MV-4-11 (cell line): ENCODE measurements around the gene MED25.

Experiments used
- DNase-seq: peaks from one replicate; lab custom pipeline; 2025; lab: John Stamatoyannopoulos, UW

Gene MED25

DNA sequence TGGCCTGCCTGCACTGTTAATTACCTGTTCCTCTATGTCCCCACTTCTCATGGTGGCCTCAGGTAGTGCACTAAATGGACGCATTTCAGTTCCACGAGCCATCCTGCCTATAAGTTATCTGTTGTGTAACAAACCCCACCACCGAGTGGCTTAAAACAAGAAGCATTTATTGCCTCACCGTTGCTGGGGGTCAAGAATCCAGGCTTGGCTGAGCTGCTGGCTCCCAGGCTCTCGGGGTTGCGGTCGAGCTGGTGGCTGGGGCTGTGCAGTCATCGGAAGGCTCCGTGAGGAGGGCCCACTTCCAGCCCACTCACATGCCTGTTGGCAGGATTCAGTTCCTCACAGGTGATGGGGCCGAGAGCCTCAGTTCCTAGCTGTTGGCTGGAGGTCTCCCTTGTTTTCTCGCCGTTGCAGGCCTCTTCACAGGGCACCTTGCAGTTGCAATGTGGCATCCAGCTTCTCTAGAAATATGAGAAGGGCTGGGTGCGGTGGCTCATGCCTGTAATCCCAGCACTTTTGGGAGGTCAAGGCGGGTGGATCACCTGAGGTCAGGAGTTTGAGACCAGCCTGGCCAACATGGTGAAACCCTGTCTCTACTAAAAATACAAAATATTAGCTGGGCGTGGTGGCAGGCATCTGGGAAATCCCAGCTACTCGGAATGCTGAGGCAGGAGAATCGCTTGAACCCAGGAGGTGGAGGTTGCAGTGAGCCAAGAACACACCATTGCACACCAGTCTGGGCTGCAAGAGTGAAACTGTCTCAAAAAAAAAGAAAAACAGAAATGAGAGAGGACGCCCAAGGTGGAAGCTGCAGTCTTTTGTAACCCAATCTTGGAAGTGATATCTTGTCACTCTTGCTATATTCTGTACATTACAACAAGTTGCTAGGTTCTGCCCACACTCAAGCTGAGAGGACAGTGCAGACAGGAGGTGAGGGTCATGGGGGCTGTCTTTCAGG is 26.3 kb downstream of the MED25 start:
- DNase-seq = peak; percentile 99

GRCh38 chr19:49845414-49845813 is 27.3 kb downstream of the MED25 start:
- DNase-seq = no peak

DNA sequence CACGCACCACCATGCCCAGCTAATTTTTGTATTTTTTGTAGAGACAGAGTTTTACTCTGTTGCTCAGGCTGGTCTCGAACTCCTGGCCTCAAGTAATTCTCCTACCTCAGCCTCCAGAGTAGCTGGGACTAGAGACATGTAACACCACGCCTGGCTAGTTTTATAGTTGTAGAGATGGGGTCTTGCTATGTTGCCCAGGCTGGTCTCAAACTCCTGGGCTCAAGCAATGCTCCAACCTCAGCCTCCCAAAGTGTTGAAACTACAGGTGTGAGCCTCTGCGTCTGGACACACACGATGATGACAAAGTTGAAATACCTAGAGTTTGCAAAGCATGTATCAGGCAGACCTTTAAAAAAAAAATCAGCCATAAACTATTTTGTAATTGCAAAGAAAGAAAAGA is 28.3 kb downstream of the MED25 start:
- no peak for DNase-seq

GRCh38 chr19:49847731-49848696 is 29.9 kb downstream of the MED25 start:
- DNase-seq = peak; percentile 94

DNA sequence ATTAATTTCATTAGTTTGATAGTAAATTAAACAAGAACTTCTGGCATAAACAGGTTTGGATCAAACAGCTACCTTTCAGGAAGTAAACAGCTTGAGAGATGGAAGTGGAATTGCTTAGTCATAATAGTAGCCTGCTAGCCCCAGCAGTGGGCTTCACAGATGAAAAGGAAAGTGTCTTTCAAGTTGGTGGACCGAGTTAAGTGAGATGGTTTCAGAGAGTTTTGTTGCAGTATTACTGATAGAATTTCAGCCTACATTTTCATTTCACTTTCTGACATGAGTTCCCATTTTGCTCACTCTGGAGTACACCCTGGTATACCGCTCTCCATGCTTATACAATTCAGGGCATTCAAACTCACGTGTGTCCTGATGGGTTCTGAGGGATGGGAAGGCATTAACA is 30.8 kb downstream of the MED25 start:
- peak; percentile 33 for DNase-seq

- no peak for DNase-seq
These were observed 31.5 kb downstream of the MED25 start for GRCh38 chr19:49849433-49850220.

DNA sequence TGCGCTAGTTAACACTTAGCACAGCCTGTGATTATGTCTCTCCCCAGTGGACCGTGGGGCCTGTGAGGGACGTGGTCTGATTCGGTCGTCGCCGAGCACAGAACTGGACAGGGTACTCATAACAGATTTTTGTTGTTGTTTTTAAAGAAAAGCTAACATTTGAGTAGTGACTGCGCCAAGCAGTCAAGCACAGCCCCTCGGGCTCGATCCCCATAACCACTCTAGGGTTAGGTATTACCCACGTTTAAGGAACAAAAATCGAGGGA is 32.1 kb downstream of the MED25 start:
- DNase-seq = no peak

DNA sequence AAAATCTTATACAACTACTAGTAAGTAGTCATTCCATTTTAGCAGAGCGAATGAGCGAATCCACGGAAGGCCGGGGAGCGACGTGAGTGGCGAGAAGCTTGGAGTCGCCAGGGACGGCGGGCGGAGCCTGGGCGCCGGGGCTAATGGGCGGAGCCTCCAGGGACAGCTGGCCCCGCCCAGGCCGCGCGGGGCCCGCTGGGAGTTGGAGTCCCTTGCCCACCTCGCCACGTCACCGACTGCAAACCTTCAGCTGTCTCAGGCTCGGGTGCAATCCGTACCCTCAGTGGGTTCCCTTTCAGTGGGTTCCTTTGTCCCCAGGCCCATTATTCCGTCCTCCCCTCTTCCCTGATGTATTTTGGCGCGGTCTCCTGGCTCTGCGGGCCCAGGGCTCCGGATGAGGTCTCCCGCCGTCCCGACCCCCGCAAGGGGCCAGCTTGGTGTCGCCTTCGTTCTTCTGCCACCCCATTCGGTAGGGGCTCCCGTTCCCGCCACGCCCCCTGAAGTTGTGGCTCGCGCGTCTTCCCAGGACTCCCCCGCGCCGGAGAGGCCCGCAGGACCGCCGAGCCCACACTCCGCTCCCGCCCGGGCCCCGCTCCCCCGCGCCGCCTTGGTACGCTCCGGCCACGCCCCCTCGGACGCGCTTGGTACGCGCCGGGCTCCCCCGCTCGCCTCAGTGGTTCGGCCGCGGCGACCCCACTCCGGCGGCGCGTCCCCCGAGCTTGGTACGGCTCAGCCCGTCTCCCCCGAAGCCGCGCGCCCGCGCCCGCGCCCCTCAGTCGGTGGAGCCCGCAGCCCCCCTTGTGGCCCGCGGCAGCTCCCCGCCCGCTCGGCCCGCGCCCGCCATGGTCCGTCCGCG is 32.6 kb downstream of the MED25 start, which contains the start of gene PTOV1:
Gene PTOV1 (plus strand): TSS at position 673 of the 856 bp plus-strand sequence.
- DNase-seq = peak; percentile 94

GRCh38 chr19:49851456-49852259 is 33.6 kb downstream of the MED25 start:
- DNase-seq = no peak

- DNase-seq = no peak
These were observed 34.6 kb downstream of the MED25 start for GRCh38 chr19:49852631-49853126.

DNA sequence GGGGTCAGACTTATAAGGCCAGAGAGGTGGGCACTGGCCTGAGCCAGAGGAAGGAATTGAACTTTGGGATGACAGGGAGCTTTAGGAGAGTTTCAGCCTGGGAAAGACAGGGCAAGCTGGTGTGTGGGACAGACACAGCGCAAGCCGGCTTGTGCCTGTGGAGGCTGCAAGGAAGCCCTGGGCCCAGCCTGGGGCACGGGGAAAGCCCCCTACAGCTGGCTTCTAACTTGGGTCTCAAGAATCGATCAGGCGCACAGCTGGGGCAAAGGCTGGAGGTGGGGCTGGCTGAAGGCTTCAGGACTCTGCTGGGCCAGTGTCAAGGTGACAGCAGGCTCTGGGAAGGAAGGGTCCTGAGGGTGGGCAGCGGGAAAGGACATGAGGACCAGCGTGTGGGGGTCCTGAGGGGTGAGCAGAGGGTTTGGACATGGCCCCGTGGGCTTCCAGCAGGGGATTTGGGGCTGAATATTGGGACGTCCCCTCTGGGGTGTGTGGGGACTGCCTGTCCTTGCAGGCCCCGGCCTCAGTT is 35.8 kb downstream of the MED25 start:
- no peak for DNase-seq

GRCh38 chr19:49854378-49855263 is 36.5 kb downstream of the MED25 start:
- no peak for DNase-seq

DNA sequence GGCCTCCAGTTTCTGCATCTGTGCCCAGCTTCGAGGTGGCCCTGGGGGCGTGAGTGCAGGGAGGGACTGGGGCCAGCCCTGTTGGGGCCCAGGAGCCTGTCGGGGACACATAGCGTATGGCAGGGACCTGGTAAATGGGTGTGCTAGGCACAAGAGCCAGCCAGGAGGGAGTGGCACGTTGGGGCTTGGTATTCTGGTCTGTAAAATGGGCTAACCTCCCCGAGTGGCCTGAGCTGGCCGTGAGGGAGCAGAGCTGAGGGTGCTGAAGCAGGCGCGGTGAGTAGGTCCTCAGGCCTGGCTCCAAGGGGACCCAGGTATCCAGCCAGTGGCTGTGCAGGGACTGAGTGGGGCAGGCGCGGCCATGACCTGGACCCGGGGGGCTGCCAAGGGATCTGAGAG is 37.2 kb downstream of the MED25 start:
- DNase-seq = no peak

- no peak for DNase-seq
These were observed 37.8 kb downstream of the MED25 start for GRCh38 chr19:49855676-49856573.

GRCh38 chr19:49856574-49857021 is 38.5 kb downstream of the MED25 start:
- no peak for DNase-seq

DNA sequence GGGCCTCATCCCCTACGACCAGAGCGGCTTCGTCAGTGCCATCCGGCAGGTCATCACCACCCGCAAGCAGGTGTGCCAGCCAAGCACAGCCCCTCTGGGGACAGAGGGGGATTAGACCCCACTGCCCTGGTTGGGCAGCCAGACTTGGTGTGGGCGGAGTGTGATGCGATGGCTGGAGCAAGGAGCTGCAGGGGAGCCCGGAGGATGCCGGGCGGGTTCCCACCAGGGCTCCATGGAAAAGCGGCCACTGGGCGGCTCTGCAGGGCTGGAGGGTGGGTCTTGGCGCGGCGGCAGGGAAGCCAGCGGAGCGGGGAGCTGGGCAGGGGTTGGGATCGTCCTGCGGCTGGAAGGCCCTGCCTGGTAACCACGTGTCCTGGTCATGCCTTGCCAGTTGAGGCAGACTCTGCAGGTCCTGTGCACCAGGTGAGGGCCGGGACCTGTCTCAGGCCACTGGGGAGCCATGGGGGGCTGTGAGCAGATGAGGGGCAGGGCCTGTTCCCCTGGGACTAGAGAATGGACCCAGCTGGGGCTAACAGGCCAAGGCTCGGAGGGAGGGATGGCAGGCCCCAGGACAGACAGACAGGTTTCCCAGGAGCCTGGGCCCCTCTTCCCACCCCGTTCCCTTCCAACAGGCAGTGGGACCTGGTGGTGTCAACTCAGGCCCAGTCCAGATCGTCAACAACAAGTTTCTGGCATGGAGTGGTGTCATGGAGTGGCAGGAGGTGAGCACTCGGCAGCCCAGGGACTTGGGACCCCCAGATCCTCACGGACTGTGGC is 39.2 kb downstream of the MED25 start:
- DNase-seq = no peak

GRCh38 chr19:49857838-49858087 is 39.7 kb downstream of the MED25 start:
- DNase-seq = no peak
